Suppressor macrophage treated with lipopolysaccharide for 1 hour (primary cell): Measurements from ENCODE around the gene PSMD2.
"Not testable (repeated sequence)": the region's sequence is repeated elsewhere in the genome, so short reads cannot be mapped to it uniquely, and the experiment has no call there.

Experiments used
- DNase-seq, 3 donors: peaks; one replicate each; pipeline ENCODE4 v3.0.0-alpha.2; 2020 to 2022

PSMD2 gene

GRCh38 chr3:184317201-184317600, 18.2 kb downstream of the PSMD2 start:
- DNase-seq: no peak

GRCh38 chr3:184320104-184320445, 21.0 kb downstream of the PSMD2 start:
- peak; percentile 90 to 93 (median 92) for DNase-seq

DNA sequence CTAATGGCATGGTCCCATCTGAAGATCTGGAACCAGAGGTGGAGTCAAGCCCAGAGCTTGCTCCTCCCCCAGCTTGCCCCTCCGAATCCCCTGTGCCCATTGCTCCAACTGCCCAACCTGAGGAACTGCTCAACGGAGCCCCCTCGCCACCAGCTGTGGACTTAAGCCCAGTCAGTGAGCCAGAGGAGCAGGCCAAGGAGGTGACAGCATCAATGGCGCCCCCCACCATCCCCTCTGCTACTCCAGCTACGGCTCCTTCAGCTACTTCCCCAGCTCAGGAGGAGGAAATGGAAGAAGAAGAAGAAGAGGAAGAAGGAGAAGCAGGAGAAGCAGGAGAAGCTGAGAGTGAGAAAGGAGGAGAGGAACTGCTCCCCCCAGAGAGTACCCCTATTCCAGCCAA, 22.6 kb downstream of the PSMD2 start:
- no peak for DNase-seq

DNA sequence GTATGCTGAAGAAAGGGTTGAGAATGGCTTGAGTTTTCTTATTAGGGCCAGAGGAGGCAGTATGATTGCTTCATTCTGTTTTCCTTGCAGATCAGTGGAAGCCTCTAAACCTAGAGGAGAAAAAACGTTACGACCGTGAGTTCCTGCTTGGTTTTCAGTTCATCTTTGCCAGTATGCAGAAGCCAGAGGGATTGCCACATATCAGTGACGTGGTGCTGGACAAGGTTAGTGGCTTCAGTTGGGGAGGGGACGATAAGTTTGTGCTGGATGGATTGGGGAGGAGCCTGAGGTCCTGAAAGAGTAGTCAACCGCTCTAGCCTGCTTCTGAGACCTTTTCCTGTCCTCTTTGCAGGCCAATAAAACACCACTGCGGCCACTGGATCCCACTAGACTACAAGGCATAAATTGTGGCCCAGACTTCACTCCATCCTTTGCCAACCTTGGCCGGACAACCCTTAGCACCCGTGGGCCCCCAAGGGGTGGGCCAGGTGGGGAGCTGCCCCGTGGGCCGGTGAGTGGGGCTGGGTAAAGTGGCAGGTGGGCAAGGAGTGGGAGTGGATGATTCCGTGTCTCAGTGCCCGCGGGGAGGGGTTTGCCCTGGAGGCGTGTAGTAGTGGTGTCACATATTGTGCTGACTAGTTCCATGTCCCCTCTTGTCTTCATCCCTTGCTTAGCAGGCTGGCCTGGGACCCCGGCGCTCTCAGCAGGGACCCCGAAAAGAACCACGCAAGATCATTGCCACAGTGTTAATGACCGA, 23.9 kb downstream of the PSMD2 start:
- peak; percentile 59 to 65 (median 65) for DNase-seq

DNA sequence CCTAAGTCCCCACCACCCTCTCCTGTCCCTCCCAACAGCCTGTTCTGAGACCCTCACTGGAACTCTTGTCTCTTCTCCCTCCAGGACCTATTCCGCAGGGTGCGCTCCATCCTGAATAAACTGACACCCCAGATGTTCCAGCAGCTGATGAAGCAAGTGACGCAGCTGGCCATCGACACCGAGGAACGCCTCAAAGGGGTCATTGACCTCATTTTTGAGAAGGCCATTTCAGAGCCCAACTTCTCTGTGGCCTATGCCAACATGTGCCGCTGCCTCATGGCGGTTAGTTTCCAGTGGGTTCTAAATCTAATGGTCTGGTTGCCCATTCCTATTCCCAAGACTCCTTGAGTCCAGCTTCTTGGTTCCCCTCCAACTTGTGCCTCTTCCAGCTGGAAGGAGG, 24.7 kb downstream of the PSMD2 start:
- DNase-seq: no peak

GRCh38 chr3:184325269-184325668, 26.2 kb downstream of the PSMD2 start:
- DNase-seq: no peak

- DNase-seq: no peak
Measured at GRCh38 chr3:184325715-184326369, 26.8 kb downstream of the PSMD2 start.

DNA sequence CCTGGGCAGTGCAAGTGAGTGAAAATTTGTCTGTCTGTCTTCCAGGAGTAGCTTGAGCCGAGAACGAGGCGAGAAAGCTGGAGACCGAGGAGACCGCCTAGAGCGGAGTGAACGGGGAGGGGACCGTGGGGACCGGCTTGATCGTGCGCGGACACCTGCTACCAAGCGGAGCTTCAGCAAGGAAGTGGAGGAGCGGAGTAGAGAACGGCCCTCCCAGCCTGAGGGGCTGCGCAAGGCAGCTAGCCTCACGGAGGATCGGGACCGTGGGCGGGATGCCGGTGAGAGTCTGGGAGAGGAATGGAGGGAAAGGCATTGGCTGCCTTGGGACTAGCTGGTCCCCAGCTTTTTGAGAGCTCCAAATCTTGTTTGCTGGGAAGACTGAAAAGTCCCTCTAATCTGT, 28.1 kb downstream of the PSMD2 start:
- no peak for DNase-seq

DNA sequence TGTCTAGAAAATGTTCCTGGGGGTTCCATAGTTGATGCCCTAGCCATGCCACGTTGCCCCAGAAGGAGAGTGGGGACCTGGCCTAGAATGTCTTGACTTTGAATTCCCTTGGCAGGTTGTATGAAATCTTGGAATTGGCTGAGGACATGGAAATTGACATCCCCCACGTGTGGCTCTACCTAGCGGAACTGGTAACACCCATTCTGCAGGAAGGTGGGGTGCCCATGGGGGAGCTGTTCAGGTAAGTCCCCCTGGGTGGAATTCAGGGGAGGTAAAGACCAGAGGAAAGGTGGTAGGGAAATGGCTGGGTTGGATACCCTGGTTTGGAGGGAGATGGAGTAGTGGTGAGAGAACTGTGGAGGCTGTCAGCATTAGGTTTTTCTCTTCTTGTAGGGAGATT, 29.5 kb downstream of the PSMD2 start:
- DNase-seq: no peak

DNA sequence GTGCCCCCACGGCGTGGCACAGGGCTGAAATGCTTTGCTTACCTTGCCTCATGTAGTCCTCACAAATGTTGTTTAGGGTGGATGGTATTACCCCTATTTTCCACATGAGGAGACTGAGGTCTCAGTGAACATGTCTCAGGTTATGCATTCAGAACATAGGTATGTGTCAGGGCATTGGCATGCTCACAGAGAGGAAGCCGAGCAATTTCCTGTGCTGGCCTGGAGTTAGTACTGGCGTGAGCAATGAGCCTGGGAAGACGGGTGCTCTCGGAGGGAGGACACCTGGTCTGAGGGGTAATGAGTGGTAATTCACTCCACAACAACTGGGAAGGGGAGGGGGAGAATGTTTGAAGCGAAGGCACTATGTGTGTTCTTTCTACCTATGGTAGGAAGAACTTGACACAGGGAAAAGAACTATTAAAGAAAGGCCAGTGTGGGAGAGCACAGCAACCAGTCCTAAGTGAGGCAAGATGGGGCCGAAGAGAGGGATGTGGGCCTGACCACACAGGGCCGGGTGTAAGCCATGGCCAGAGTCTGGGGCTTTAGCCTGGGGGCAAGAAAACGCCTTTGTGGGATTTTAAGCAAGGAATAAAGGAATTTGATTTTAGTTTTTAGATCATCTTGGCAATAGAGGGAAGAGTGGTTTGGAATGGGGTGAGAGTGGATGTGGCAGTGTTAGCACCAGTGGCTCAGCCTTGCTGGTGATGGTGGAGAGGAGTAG, 33.5 kb downstream of the PSMD2 start:
- no peak for DNase-seq

- no peak for DNase-seq
Measured at GRCh38 chr3:184333190-184333589, 34.1 kb downstream of the PSMD2 start.

GRCh38 chr3:184333700-184334099, 34.7 kb downstream of the PSMD2 start:
- DNase-seq: no peak

- DNase-seq: peak; percentile 56 to 71 (median 69)
Measured at GRCh38 chr3:184334470-184335158, 35.6 kb downstream of the PSMD2 start.

GRCh38 chr3:184335291-184335660, 36.2 kb downstream of the PSMD2 start:
- DNase-seq: no peak

DNA sequence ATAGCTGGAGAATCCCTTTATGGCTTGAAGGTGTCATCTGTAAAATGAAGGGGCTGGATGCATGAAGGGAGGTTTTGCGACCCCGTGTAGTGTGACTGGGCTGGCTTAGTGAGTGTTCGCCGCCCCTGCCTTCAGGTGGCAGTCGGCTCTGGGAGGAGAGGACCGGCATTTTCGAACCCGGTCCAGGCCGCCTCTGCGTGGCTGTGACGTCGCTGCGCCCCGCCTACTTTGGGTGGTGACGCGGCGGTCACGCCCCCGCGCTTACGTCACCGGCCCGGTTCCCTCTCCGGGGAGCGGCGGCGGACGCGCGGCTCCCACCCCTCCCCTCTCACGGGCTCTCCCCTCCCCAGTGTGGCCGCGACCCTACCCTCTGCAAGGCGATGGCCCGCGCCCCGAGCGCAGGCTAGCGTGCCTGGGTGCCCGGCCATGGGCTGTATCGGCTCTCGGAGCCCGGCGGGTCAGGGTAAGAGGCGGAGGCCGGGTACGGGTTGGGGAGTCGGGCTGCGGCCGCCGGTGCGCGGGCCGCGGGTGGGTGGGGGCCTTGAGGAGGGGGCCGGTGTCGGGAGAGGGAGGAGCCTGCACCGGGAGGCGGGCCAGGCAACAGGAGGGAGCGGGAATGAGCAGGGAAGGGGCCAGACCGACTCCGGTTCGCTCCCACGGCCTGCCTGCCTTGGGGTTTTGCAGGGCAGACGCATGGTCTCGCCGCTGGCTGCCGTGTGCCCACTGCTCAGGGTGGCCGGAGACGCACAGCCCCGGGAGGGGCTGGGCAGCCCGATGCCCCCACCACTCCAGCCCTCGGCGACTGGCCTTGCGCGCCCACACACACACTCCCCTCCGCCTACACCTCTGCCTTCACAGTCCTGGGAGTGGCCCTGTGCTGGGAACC, 36.9 kb downstream of the PSMD2 start:
- DNase-seq: peak; percentile 84 to 95 (median 92)

- peak; percentile 58 to 69 (median 69) for DNase-seq
Measured at GRCh38 chr3:184336547-184337398, 37.7 kb downstream of the PSMD2 start.

DNA sequence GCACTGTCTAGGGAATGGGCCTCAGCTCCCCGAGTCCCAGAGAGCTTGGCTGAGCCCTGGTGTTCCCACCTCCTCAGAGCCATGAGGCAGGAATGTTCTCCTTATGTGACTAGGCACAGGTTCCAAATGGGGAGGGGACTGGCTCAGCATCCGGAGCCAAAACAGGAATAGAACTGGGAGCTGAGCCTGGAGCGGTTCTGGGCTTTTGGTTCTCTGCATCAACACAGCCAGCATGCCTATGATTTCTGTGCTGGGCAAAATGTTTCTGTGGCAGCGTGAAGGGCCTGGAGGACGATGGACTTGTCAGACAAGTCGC, 38.3 kb downstream of the PSMD2 start, which contains the start of gene FAM131A:
TSS of gene FAM131A (plus strand) at position 202 of the 316 bp plus-strand sequence. CDS start at position 233, 31 bp downstream.
- no peak for DNase-seq

DNA sequence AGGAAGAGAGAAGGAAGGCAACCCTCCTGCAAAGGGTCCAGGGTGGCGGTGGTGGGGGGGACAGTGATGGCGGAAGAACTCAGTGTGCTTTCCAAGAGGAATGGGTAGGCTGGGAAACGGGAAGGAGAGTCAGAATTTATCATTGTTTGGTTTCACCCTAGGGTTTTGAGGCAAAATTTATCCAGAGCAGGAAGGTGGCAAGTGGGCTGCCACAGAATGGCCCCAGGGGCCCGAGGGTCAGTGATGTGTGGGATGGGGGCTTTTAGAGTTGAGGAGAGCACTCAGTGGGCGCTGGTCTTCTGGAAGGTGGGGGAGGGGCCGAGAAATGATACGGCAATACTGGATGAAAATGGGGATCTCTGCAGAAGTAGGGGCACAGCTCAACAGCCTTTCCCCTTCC, 38.9 kb downstream of the PSMD2 start:
- no peak for DNase-seq

- DNase-seq: peak; percentile 49 to 77 (median 56)
Measured at GRCh38 chr3:184338511-184338945, 39.5 kb downstream of the PSMD2 start.

GRCh38 chr3:184339001-184339400, 40.0 kb downstream of the PSMD2 start:
- DNase-seq: no peak

DNA sequence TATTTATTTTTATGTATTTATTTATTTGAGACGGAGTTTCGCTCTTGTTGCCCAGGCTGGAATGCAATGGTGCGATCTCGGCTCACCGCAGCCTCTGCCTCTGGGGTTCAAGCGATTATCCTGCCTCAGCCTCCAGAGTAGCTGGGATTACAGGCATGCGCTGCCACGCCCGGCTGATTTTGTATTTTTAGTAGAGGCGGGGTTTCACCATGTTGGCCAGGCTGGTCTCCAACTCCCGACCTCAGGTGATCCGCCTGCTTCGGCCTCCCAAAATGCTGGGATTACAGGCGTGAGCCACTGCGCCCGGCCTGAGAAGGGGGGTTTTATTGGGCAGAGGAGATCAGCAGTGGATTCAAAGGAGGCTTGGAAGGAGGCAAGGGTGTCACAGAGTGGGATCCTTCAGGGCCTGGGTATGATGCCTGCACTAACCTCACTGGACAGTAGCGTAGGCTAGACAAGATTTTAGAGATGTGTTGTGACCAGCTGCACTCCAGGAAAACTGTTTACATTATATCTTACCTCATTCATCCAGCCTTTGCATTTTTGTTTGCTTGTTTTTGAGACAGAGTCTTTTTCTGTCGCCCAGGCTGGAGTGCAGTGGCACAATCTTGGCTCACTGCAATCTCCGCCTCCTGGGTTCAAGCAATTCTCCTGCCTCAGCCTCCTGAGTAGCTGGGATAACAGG, 40.6 kb downstream of the PSMD2 start:
- DNase-seq: not testable (repeated sequence)
